Stimulated activated CD4-positive, alpha-beta T cell treated with anti-CD3 and anti-CD28 coated beads, TNF-alpha, amount 100 ng/mL, for 1 hour (primary cell): ENCODE data around the gene CLDN1.

Experiments used
- DNase-seq, 3 donors: peaks; one replicate each; pipeline ENCODE4 v3.0.0-alpha.2; 2020; ENCODE audit warnings: low read depth in 3 of 3, low spot score in 1 of 3

The CLDN1 gene

GRCh38 chr3:190333961-190334360 lies 11.7 kb upstream of the CLDN1 start:
- DNase-seq: no peak

GRCh38 chr3:190330936-190331734 lies 8.9 kb upstream of the CLDN1 start:
- no peak for DNase-seq

- DNase-seq: no peak
Measured at GRCh38 chr3:190326930-190327329, 4.7 kb upstream of the CLDN1 start.

GRCh38 chr3:190326361-190326760 lies 4.1 kb upstream of the CLDN1 start:
- DNase-seq: no peak

GRCh38 chr3:190325923-190326322 lies 3.7 kb upstream of the CLDN1 start:
- no peak for DNase-seq

GRCh38 chr3:190323246-190323626 lies 990 bp upstream of the CLDN1 start:
- DNase-seq: no peak

GRCh38 chr3:190322604-190323245 lies 479 bp upstream of the CLDN1 start:
- DNase-seq: no peak

- DNase-seq: no peak
Measured at GRCh38 chr3:190320594-190321362, 1.5 kb downstream of the CLDN1 start.

- DNase-seq: peak in 1 of 3 donors; percentile 22
Measured at GRCh38 chr3:190319660-190320059, 2.6 kb downstream of the CLDN1 start.

- DNase-seq: no peak
Measured at GRCh38 chr3:190318666-190319065, 3.6 kb downstream of the CLDN1 start.

- DNase-seq: no peak
Measured at GRCh38 chr3:190314741-190315140, 7.5 kb downstream of the CLDN1 start.

GRCh38 chr3:190309414-190309813 lies 12.8 kb downstream of the CLDN1 start:
- DNase-seq: no peak

GRCh38 chr3:190308154-190308553 lies 14.1 kb downstream of the CLDN1 start:
- no peak for DNase-seq

- no peak for DNase-seq
Measured at GRCh38 chr3:190307164-190307545, 15.1 kb downstream of the CLDN1 start.

- DNase-seq: no peak
Measured at GRCh38 chr3:190306513-190307163, 15.6 kb downstream of the CLDN1 start.

GRCh38 chr3:190306026-190306425 lies 16.2 kb downstream of the CLDN1 start:
- DNase-seq: no peak

GRCh38 chr3:190305406-190305805 lies 16.8 kb downstream of the CLDN1 start:
- DNase-seq: no peak

- no peak for DNase-seq
Measured at GRCh38 chr3:190303884-190304283, 18.4 kb downstream of the CLDN1 start.

- DNase-seq: no peak
Measured at GRCh38 chr3:190302212-190302867, 19.9 kb downstream of the CLDN1 start.

- no peak for DNase-seq
Measured at GRCh38 chr3:190301591-190301990, 20.7 kb downstream of the CLDN1 start.

- no peak for DNase-seq
Measured at GRCh38 chr3:190299969-190300368, 22.3 kb downstream of the CLDN1 start.
